ENCODE results near the gene BBS2.
"Not testable (repeated sequence)": the region's sequence is repeated elsewhere in the genome, so short reads cannot be mapped to it uniquely, and the experiment has no call there.

The BBS2 gene

GRCh38 chr16:56513972-56514371 lies 5.9 kb downstream of the BBS2 start:
- Mint-ChIP-seq H3K27me3 (no peaks in the 10 kb centered on the region), H3K27ac (ENCODE audit: low read depth) (peak overlapping the region; percentile 10), H3K9me3 (no peaks in the 10 kb centered on the region), H3K36me3 (ENCODE audit: insufficient read depth) (peaks cover 22% of the 10 kb centered on the region), H3K4me1 (peaks cover 27% of the 10 kb centered on the region), H3K4me3 (no peak overlapping the region)
- DNase-seq (ENCODE audit: low spot score in 2 of 2) (peak in 1 of 2 donors; percentile 34), ATAC-seq (replicated peaks; ENCODE audit: extremely low read depth, poor library complexity, severe bottlenecking) (peak; percentile 80)

- Mint-ChIP-seq H3K4me1 (peaks cover 27% of the 10 kb centered on the region), H3K9me3 (no peaks in the 10 kb centered on the region), H3K36me3 (ENCODE audit: insufficient read depth) (peaks cover 28% of the 10 kb centered on the region)
These were observed 6.7 kb downstream of the BBS2 start for GRCh38 chr16:56513091-56513490.

GRCh38 chr16:56512025-56512424 lies 7.8 kb downstream of the BBS2 start:
- no peak overlapping the region for H3K4me3 Mint-ChIP-seq
- H3K4me1 Mint-ChIP-seq = peaks cover 16% of the 10 kb centered on the region
- DNase-seq (ENCODE audit: low spot score in 2 of 2) (no peak), ATAC-seq (replicated peaks; ENCODE audit: extremely low read depth, poor library complexity, severe bottlenecking) (no peak)
- H3K27me3 Mint-ChIP-seq = no peaks in the 10 kb centered on the region
- no peak overlapping the region for H3K27ac Mint-ChIP-seq (ENCODE audit: low read depth)
- no peaks in the 10 kb centered on the region for H3K9me3 Mint-ChIP-seq
- peaks cover 36% of the 10 kb centered on the region for H3K36me3 Mint-ChIP-seq (ENCODE audit: insufficient read depth)

More at GRCh38 chr16:56513091-56513490, 6.7 kb downstream of the BBS2 start:
- H3K27ac Mint-ChIP-seq (ENCODE audit: low read depth) = peak overlapping the region; percentile 10
- H3K27me3 Mint-ChIP-seq = no peaks in the 10 kb centered on the region
- DNase-seq (ENCODE audit: low spot score in 2 of 2) (no peak), ATAC-seq (replicated peaks; ENCODE audit: extremely low read depth, poor library complexity, severe bottlenecking) (no peak)
- no peak overlapping the region for H3K4me3 Mint-ChIP-seq

- ATAC-seq (replicated peaks; ENCODE audit: extremely low read depth, poor library complexity, severe bottlenecking) (no peak), DNase-seq (ENCODE audit: low spot score in 2 of 2) (no peak)
- Mint-ChIP-seq H3K27me3 (no peaks in the 10 kb centered on the region), H3K9me3 (no peaks in the 10 kb centered on the region), H3K4me1 (peaks cover 13% of the 10 kb centered on the region), H3K4me3 (no peak overlapping the region), H3K27ac (ENCODE audit: low read depth) (no peak overlapping the region), H3K36me3 (ENCODE audit: insufficient read depth) (peaks cover 43% of the 10 kb centered on the region)
These were observed 9.3 kb downstream of the BBS2 start for GRCh38 chr16:56510544-56510943.

- Mint-ChIP-seq H3K9me3 (no peaks in the 10 kb centered on the region), H3K4me3 (no peak overlapping the region), H3K27ac (ENCODE audit: low read depth) (no peak overlapping the region), H3K36me3 (ENCODE audit: insufficient read depth) (peaks cover 61% of the 10 kb centered on the region), H3K27me3 (no peaks in the 10 kb centered on the region), H3K4me1 (no peaks in the 10 kb centered on the region)
- ATAC-seq (replicated peaks; ENCODE audit: extremely low read depth, poor library complexity, severe bottlenecking) (no peak), DNase-seq (ENCODE audit: low spot score in 2 of 2) (no peak)
These were observed 12.9 kb downstream of the BBS2 start for GRCh38 chr16:56506941-56507340.

- Mint-ChIP-seq H3K36me3 (ENCODE audit: insufficient read depth) (peaks cover 68% of the 10 kb centered on the region), H3K27me3 (no peaks in the 10 kb centered on the region), H3K4me1 (no peaks in the 10 kb centered on the region), H3K27ac (ENCODE audit: low read depth) (no peak overlapping the region), H3K9me3 (no peaks in the 10 kb centered on the region), H3K4me3 (no peak overlapping the region)
- DNase-seq (ENCODE audit: low spot score in 2 of 2) (no peak), ATAC-seq (replicated peaks; ENCODE audit: extremely low read depth, poor library complexity, severe bottlenecking) (no peak)
These were observed 14.6 kb downstream of the BBS2 start for GRCh38 chr16:56505181-56505580.

GRCh38 chr16:56493815-56494214 lies 26.0 kb downstream of the BBS2 start:
- Mint-ChIP-seq H3K27ac (ENCODE audit: low read depth) (no peak overlapping the region), H3K4me3 (no peak overlapping the region), H3K27me3 (no peaks in the 10 kb centered on the region), H3K4me1 (no peaks in the 10 kb centered on the region), H3K9me3 (no peaks in the 10 kb centered on the region), H3K36me3 (ENCODE audit: insufficient read depth) (peaks cover 42% of the 10 kb centered on the region)
- DNase-seq (ENCODE audit: low spot score in 2 of 2) (no peak), ATAC-seq (replicated peaks; ENCODE audit: extremely low read depth, poor library complexity, severe bottlenecking) (no peak)

GRCh38 chr16:56493126-56493525 lies 26.7 kb downstream of the BBS2 start:
- ATAC-seq (replicated peaks; ENCODE audit: extremely low read depth, poor library complexity, severe bottlenecking) (no peak), DNase-seq (ENCODE audit: low spot score in 2 of 2) (no peak)
- no peaks in the 10 kb centered on the region for H3K4me1 Mint-ChIP-seq
- H3K27me3 Mint-ChIP-seq = no peaks in the 10 kb centered on the region
- H3K4me3 Mint-ChIP-seq = no peak overlapping the region
- H3K27ac Mint-ChIP-seq (ENCODE audit: low read depth) = no peak overlapping the region
- peaks cover 36% of the 10 kb centered on the region for H3K36me3 Mint-ChIP-seq (ENCODE audit: insufficient read depth)
- no peaks in the 10 kb centered on the region for H3K9me3 Mint-ChIP-seq

- ATAC-seq (replicated peaks; ENCODE audit: extremely low read depth, poor library complexity, severe bottlenecking) (no peak), DNase-seq (ENCODE audit: low spot score in 2 of 2) (no peak)
- Mint-ChIP-seq H3K27me3 (no peaks in the 10 kb centered on the region), H3K9me3 (no peaks in the 10 kb centered on the region), H3K27ac (ENCODE audit: low read depth) (no peak overlapping the region), H3K4me3 (no peak overlapping the region), H3K36me3 (ENCODE audit: insufficient read depth) (peaks cover 28% of the 10 kb centered on the region), H3K4me1 (no peaks in the 10 kb centered on the region)
These were observed 28.1 kb downstream of the BBS2 start for GRCh38 chr16:56491657-56492261.

- not testable (repeated sequence) for ATAC-seq (replicated peaks; ENCODE audit: extremely low read depth, poor library complexity, severe bottlenecking); H3K4me3 Mint-ChIP-seq; H3K9me3 Mint-ChIP-seq; DNase-seq (ENCODE audit: low spot score in 2 of 2); H3K27ac Mint-ChIP-seq (ENCODE audit: low read depth); H3K4me1 Mint-ChIP-seq; H3K27me3 Mint-ChIP-seq
- H3K36me3 Mint-ChIP-seq (ENCODE audit: insufficient read depth) = peaks cover 20% of the 10 kb centered on the region
These were observed 31.0 kb downstream of the BBS2 start for GRCh38 chr16:56488868-56489267.

GRCh38 chr16:56488035-56488434 lies 31.8 kb downstream of the BBS2 start:
- no peak for DNase-seq (ENCODE audit: low spot score in 2 of 2)
- Mint-ChIP-seq H3K9me3 (no peaks in the 10 kb centered on the region), H3K27me3 (no peaks in the 10 kb centered on the region), H3K4me3 (no peak overlapping the region), H3K4me1 (no peaks in the 10 kb centered on the region), H3K27ac (ENCODE audit: low read depth) (no peak overlapping the region), H3K36me3 (ENCODE audit: insufficient read depth) (peaks cover 22% of the 10 kb centered on the region)
- ATAC-seq (replicated peaks; ENCODE audit: extremely low read depth, poor library complexity, severe bottlenecking) = no peak

GRCh38 chr16:56483394-56483793 lies 36.4 kb downstream of the BBS2 start:
- H3K4me1 Mint-ChIP-seq = no peaks in the 10 kb centered on the region
- H3K36me3 Mint-ChIP-seq (ENCODE audit: insufficient read depth) = peaks cover 22% of the 10 kb centered on the region
- H3K27me3 Mint-ChIP-seq = no peaks in the 10 kb centered on the region
- no peak overlapping the region for H3K27ac Mint-ChIP-seq (ENCODE audit: low read depth)
- no peaks in the 10 kb centered on the region for H3K9me3 Mint-ChIP-seq
- DNase-seq (ENCODE audit: low spot score in 2 of 2) (no peak), ATAC-seq (replicated peaks; ENCODE audit: extremely low read depth, poor library complexity, severe bottlenecking) (no peak)
- no peak overlapping the region for H3K4me3 Mint-ChIP-seq

GRCh38 chr16:56482683-56483236 lies 37.1 kb downstream of the BBS2 start:
- no peak for DNase-seq (ENCODE audit: low spot score in 2 of 2)

More at GRCh38 chr16:56482683-56483236, 37.1 kb downstream of the BBS2 start:
- H3K9me3 Mint-ChIP-seq = no peaks in the 10 kb centered on the region
- no peak overlapping the region for H3K27ac Mint-ChIP-seq (ENCODE audit: low read depth)
- no peak overlapping the region for H3K4me3 Mint-ChIP-seq
- no peaks in the 10 kb centered on the region for H3K4me1 Mint-ChIP-seq
- no peaks in the 10 kb centered on the region for H3K27me3 Mint-ChIP-seq
- H3K36me3 Mint-ChIP-seq (ENCODE audit: insufficient read depth) = peaks cover 20% of the 10 kb centered on the region
- no peak for ATAC-seq (replicated peaks; ENCODE audit: extremely low read depth, poor library complexity, severe bottlenecking)
